HG03575 (cell line): ENCODE results near the gene NKAPD1.

ENCODE experiments used
- ATAC-seq: cut with Tn5 transposase; IDR thresholded peaks from one replicate; pipeline ENCODE4 v1.9.1; 2021; ENCODE audit not compliant: unreplicated experiment, insufficient number of reproducible peaks, low FRiP score; ENCODE audit errors: extremely low read depth

Gene NKAPD1

GRCh38 chr11:112129656-112130055, 55.6 kb downstream of the NKAPD1 start:
- ATAC-seq = no peak

GRCh38 chr11:112132737-112133136, 58.6 kb downstream of the NKAPD1 start:
- ATAC-seq = no peak

GRCh38 chr11:112134473-112134872, 60.4 kb downstream of the NKAPD1 start:
- no peak for ATAC-seq
